Activated CD8-positive, alpha-beta T cell treated with anti-CD3 and anti-CD28 coated beads for 36 hours (primary cell): Measurements from ENCODE around the gene TMEM39A. TPM values are rescaled to one million over a fixed set of nuclear protein-coding genes. Genes with fewer than 3 reads are reported as not detected.

Experiments
- ATAC-seq: fragments of 200-7000 bp; cut with Tn5 transposase; one replicate; pipeline ENCODE4 v1.10.0; 2021; ENCODE audit warnings: mild to moderate bottlenecking, moderate library complexity
- CTCF ChIA-PET: fragments of 350-600 bp; sonication (Branson Sonifier 250); formaldehyde crosslinking; loops from one replicate; lab custom pipeline; 2021; ENCODE audit warnings: antibody characterized with exemption; lab: Charles Lee
- POLR2A ChIA-PET: fragments of 350-600 bp; sonication (Branson Sonifier 250); formaldehyde crosslinking; loops from one replicate; lab custom pipeline; 2021; ENCODE audit warnings: antibody characterized with exemption; lab: Charles Lee
- DNase-seq: peaks from one replicate; pipeline ENCODE4 v3.0.0-alpha.2; 2020
- H3K27ac Mint-ChIP-seq: one replicate; pipeline ENCODE4 v1.8.0; 2021; ENCODE audit warnings: mild to moderate bottlenecking, mixed read lengths
- H3K27me3 Mint-ChIP-seq: one replicate; pipeline ENCODE4 v1.8.0; 2021; ENCODE audit warnings: mixed read lengths
- H3K36me3 Mint-ChIP-seq: one replicate; pipeline ENCODE4 v1.8.0; 2021; ENCODE audit warnings: low read depth, mixed read lengths
- H3K4me1 Mint-ChIP-seq: one replicate; pipeline ENCODE4 v1.8.0; 2021; ENCODE audit warnings: low read depth, mixed read lengths
- H3K4me3 Mint-ChIP-seq: one replicate; pipeline ENCODE4 v1.8.0; 2021; ENCODE audit warnings: mild to moderate bottlenecking, moderate library complexity, mixed read lengths
- H3K9me3 Mint-ChIP-seq: one replicate; pipeline ENCODE4 v1.8.0; 2021; ENCODE audit warnings: mixed read lengths
- CTCF ChIP-seq: fragments of 200-600 bp; IDR thresholded peaks from one replicate; pipeline ENCODE4 v1.8.0; 2022; ENCODE audit warnings: antibody characterized with exemption, mild to moderate bottlenecking
- intact Hi-C: fragments of 100-400 bp; cut with micrococcal nuclease; formaldehyde crosslinking; loops from one replicate; pipeline ENCODE4 v1.10.0; 2022
- total RNA-seq, 2 experiments: library from RNA; stranded (reverse); gene quantifications; one replicate each; pipeline ENCODE4 v1.2.3, GENCODE V29; 2021

The TMEM39A gene
- total RNA-seq, 2 experiments from 2014 or later, result 26.0 to 30.7 TPM

- Mint-ChIP-seq H3K27ac (no peak overlapping the region), H3K4me3 (no peak overlapping the region), H3K4me1 (peaks cover 19% of the 10 kb centered on the region), H3K9me3 (no peaks in the 10 kb centered on the region), H3K27me3 (no peaks in the 10 kb centered on the region), H3K36me3 (peaks cover 12% of the 10 kb centered on the region)
- CTCF ChIA-PET, result interaction anchor here (1.3 to 1.4 kb wide), 2 partner anchors 121 to 293 kb away, joined by 3 read pairs; no protein-coding TSS in a partner anchor
- intact Hi-C loops, result no loop called here
- no peak for DNase-seq
- POLR2A ChIA-PET, result interaction anchor here (1.3 kb wide), 1 partner anchor 31 kb away, joined by 6 read pairs; no protein-coding TSS in a partner anchor
- ATAC-seq, result no peak
- TF ChIP-seq CTCF, result no peak
Measured at GRCh38 chr3:119396870-119397269, 66.5 kb downstream of the TMEM39A start.

DNA sequence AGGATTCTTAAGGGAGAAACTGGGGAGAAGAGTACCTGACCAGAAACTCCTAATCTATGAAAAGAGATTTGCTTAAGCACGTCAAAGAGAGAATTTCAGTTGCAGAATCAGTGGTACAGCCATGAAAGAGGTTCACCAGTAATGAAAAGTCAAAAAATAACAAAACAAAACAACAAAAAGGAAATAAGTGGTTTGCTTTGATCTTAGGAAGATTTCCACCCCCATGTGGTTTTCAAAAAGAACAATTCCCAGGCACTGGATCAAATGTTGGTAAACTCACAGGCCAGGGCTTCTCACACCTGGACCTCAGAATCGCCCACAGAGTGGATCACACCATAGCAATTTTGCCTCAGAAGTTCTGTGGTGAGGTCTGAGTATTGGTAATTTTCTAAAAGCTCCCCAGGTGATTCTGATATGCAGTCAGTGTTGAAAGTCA, 67.5 kb downstream of the TMEM39A start:
- Mint-ChIP-seq H3K27me3 (no peaks in the 10 kb centered on the region), H3K9me3 (no peaks in the 10 kb centered on the region), H3K4me1 (peaks cover 12% of the 10 kb centered on the region), H3K27ac (no peak overlapping the region), H3K4me3 (no peak overlapping the region), H3K36me3 (peaks cover 7% of the 10 kb centered on the region)
- intact Hi-C loops, result no loop called here
- ATAC-seq, result no peak
- POLR2A ChIA-PET, result no interaction called here
- DNase-seq, result no peak
- TF ChIP-seq CTCF, result no peak
- CTCF ChIA-PET, result no interaction called here

DNA sequence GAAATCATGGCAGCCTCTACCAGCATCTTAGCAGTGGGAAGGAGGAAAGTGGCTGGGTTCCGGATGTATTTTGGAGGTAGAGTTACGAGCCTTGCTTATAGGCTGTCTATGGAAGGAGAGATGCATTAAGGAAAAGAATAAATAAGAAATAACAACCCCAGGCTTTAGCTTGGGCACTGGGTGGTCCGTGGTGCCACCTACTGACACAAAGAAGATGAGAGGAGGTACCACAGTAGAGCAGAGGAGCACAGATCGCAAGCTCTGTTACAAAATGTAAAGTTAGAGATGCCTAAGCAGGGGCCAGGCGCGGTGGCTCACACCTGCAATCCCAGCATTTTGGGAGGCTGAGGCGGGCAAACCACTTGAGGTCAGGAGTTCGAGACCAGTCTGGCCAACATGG, 74.8 kb downstream of the TMEM39A start:
- H3K4me1 Mint-ChIP-seq, result no peaks in the 10 kb centered on the region
- no peak overlapping the region for H3K4me3 Mint-ChIP-seq
- peaks cover 13% of the 10 kb centered on the region for H3K36me3 Mint-ChIP-seq
- DNase-seq (no peak), ATAC-seq (no peak)
- no peaks in the 10 kb centered on the region for H3K9me3 Mint-ChIP-seq
- ChIA-PET CTCF (interaction anchor here (1.0 kb wide), 1 partner anchor 148 kb away, joined by 4 read pairs; the partner anchor contains the start of gene B4GALT4), POLR2A (no interaction called here)
- TF ChIP-seq CTCF, result no peak
- no peaks in the 10 kb centered on the region for H3K27me3 Mint-ChIP-seq
- intact Hi-C loops, result no loop called here
- H3K27ac Mint-ChIP-seq, result no peak overlapping the region

- no peaks in the 10 kb centered on the region for H3K27me3 Mint-ChIP-seq
- no peak for TF ChIP-seq CTCF
- no peak overlapping the region for H3K27ac Mint-ChIP-seq
- H3K36me3 Mint-ChIP-seq, result peaks cover 4% of the 10 kb centered on the region
- intact Hi-C loops, result no loop called here
- H3K9me3 Mint-ChIP-seq, result no peaks in the 10 kb centered on the region
- CTCF ChIA-PET, result no interaction called here
- ATAC-seq (no peak), DNase-seq (no peak)
- no peak overlapping the region for H3K4me3 Mint-ChIP-seq
- POLR2A ChIA-PET, result no interaction called here
- H3K4me1 Mint-ChIP-seq, result no peaks in the 10 kb centered on the region
Measured at GRCh38 chr3:119382134-119382533, 81.3 kb downstream of the TMEM39A start.

DNA sequence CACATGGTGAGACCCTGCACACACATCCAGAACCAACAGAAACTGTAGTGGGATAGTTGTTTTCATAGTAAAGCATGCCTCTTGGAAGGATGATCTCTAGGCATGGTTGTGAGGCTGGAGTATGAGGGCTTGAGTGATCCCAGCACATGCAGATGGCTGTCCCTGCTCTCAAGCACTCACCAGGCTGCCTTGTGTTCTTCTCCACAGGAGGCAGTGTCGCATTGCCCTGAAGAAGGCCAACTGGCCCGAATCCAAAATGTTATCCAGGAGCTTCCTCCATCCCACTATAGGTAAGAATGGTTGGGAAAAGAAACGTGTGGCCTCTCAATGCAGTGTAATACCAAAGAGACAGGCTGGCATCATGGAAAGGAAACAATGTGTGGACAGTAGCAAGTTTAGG, 82.7 kb downstream of the TMEM39A start:
- CTCF ChIA-PET, result no interaction called here

More for the DNA sequence above, 82.7 kb downstream of the TMEM39A start:
- H3K36me3 Mint-ChIP-seq, result peaks cover 6% of the 10 kb centered on the region
- H3K4me3 Mint-ChIP-seq, result no peak overlapping the region
- intact Hi-C loops, result no loop called here
- no peak overlapping the region for H3K27ac Mint-ChIP-seq
- H3K4me1 Mint-ChIP-seq, result no peaks in the 10 kb centered on the region
- H3K27me3 Mint-ChIP-seq, result no peaks in the 10 kb centered on the region
- no peak for TF ChIP-seq CTCF
- POLR2A ChIA-PET, result no interaction called here
- ATAC-seq (no peak), DNase-seq (no peak)
- no peaks in the 10 kb centered on the region for H3K9me3 Mint-ChIP-seq

Other genes starting within 250 kb of the TMEM39A start
- gene B4GALT4, start 222.7 kb downstream of the TMEM39A start, total RNA-seq, result 10 to 100 TPM; 13.3 to 15.2 TPM
- 1 to 10 TPM; 6.6 to 8.0 TPM for gene ARHGAP31, start 169.2 kb downstream of the TMEM39A start, total RNA-seq
- 10 to 100 TPM; 16.0 to 16.8 TPM for gene POGLUT1, start 5.3 kb upstream of the TMEM39A start, total RNA-seq
- gene TIMMDC1, start 34.9 kb upstream of the TMEM39A start, total RNA-seq, result 100 to 1,000 TPM; 105 TPM
- 10 to 100 TPM in 1 of 2 experiments, 1 to 10 TPM in 1; 7.1 to 10.2 TPM for gene CD80, start 96.0 kb upstream of the TMEM39A start, total RNA-seq
- 1 to 10 TPM; 5.7 to 5.9 TPM for gene ADPRH, start 115.9 kb upstream of the TMEM39A start, total RNA-seq
- gene PLA1A, start 134.3 kb upstream of the TMEM39A start, total RNA-seq, result not detected
- 1 to 10 TPM; 1.3 to 2.1 TPM for gene POPDC2, start 197.0 kb upstream of the TMEM39A start, total RNA-seq
- 10 to 100 TPM; 83.6 to 86.7 TPM for gene COX17, start 213.8 kb upstream of the TMEM39A start, total RNA-seq
- not detected for gene CFAP91, start 239.4 kb upstream of the TMEM39A start, total RNA-seq